HG02938 (cell line): ENCODE data around the gene ZFP91.

ENCODE experiments used
- ATAC-seq: cut with Tn5 transposase; IDR thresholded peaks from one replicate; pipeline ENCODE4 v1.9.1; 2021; ENCODE audit warnings: mild to moderate bottlenecking, moderate library complexity; ENCODE audit not compliant: unreplicated experiment

Gene ZFP91

DNA sequence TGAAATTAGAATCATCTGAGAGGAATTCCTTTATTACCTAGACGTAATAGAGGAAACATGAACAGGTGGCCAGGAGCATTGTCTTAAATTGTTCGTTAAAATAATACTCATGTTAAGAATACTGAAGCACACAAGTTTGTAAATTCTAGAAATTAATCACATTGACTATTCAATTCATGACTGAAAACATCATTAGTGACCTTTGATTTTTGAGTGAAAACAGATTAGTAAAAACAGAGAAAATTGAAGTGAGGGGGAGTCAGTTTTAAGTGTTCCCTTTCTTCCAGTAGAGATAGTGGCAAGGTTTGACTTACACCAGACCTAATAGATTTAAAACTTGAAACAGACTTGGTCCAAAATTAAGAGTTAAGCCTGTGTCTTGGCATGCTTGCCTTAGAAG lies 1.4 kb downstream of the ZFP91 start:
- no peak for ATAC-seq

DNA sequence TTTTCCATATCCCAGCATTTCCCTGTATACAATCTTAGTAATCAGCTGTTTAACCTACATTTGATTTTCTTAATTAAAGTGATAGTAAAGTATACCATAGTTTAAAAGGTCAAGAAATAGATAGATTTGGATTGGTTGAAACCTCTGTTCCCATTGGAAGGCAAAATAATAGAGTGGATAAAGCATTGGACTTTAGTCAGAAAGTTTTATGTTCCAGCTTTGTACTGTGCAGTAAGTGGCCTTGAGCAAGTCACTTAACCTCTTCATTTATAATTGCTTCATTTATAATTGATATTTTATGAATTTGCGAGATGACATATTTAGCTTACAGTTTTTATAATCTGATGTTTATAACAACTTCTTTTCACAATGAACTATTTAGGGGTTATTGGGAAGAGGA lies 3.6 kb downstream of the ZFP91 start:
- no peak for ATAC-seq

DNA sequence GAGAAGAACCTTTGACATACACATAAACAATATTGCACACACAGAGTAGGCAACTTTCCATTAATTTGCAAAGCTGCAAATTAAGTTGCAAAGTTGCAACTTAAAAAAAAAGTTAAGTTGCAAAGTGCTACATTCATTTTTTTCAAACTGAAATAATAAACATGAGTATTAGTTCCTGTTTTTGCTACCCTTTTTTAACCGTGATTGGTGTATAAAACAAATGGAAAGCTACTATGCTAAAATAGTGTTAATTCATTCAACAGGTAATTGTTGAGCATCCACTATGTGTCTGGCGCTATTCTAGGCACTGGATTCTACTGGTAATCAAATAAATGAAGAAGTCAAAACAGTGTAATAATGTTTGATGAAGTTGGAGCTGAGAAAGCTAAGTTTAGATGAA lies 8.1 kb downstream of the ZFP91 start:
- no peak for ATAC-seq

DNA sequence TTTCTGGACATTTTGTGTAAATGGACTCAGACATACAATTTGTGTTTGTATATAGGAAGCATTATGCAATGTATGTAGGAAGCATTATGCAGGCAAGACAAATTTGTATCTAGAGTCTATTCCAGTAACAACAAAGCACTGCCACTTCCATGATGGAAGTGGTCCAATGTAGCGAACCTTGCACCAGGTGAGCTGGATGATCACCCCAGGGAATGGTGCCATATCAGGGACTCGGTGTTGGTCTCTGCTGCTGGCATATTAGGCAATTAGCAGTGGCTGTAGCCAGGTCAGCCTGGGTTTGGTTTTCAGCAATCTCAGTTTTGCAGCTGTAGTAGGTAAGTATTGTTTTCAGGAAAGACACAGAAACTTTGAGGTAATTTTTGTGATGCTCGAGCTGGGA lies 12.8 kb downstream of the ZFP91 start:
- ATAC-seq, result no peak

DNA sequence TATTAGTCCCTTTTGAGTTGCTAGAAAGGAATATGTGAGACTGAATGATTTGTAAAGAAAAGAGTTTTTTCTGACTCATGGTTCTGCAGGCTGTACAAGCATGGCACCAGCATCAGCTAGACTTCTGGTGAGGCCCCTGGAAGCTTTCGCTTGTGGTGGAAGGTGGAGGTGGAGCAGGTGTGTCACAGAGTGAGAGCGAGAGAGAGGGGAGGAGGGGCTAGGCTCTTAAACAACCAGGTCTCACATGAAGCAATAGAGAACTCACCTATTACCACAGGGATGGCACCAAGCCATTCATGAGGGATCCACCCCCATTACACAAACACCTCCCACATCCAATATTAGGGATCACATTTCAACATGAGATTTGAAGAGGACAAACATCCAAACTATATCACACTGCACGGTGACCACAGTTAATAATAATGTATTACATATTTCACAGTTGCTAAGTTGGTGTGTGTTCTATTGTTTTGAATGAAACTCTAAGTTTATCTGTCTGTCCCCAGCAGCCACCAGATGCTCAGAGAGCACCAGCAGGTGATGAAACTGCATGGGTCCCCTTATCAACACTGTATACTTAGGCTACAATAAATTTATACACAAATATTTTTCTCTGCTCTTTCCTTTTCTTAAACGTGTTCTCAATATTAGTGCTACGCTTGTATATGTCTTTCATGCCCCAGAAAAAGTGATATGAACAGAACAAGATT lies 14.1 kb downstream of the ZFP91 start:
- no peak for ATAC-seq

DNA sequence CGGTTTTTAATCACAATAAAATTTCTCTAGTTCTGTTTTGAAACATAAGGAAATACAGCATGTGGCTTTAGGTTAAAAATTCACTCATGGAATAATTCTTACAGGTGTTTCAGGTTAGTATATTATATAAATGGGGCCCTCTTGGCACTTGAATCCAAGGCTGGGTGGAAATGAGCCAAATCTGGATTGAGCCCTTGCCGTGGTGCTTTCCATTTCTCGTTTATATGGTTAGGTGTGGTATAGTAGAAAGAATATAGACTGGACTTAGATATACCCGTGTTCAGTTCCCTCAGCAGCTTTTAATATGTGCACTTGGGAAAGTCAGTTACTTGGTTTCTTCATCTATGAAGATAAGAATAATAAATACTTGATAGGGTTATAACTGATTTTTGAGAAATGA lies 16.0 kb downstream of the ZFP91 start:
- ATAC-seq, result no peak

DNA sequence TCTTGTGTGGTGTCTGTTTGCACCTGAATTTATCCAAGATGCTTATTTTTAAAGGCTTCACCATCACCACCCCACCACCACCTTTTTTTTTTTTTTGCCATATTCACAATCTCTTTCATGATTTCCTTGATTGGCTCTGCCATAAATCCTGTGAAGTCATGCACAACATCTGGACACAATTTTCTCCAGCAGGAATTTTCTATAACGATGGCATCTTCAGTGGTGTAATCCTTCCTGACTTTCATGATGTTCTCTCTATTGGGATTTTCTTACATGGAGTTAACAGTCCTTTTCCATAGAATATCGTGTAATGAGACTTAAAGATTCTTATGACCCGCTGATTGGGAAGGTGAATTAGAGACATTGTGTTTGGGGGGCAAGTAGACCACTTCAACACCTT lies 17.8 kb downstream of the ZFP91 start:
- no peak for ATAC-seq

DNA sequence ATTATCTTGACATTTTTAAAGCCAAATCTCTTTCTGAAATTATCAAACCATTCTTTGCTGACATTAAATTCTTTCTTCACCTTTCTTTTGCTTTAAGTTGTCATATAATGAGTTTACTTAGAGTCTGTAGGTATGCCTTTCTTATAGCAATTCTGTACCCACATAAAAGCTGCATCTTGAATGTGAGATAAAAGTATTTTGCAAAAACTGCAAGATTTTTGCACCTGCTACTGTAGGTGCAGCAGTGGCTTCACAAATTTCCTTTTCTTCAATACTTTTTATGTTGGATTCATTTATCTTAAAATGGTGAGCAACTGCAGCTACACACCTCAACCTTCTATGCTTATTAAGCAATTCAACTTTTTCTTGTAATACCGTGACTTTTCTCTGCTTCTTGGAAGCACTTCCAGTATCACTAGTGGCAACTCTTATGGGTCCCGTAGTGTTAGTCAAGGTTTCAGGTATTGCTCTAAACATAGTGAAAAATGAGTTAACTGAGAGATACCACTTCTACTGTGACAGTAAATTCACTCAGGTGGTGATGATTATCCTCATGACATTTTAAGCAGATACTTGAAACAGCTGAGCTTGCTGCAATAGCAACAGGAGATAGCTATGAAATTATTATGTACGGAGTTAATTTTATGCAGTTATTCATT lies 18.8 kb downstream of the ZFP91 start:
- ATAC-seq, result no peak

DNA sequence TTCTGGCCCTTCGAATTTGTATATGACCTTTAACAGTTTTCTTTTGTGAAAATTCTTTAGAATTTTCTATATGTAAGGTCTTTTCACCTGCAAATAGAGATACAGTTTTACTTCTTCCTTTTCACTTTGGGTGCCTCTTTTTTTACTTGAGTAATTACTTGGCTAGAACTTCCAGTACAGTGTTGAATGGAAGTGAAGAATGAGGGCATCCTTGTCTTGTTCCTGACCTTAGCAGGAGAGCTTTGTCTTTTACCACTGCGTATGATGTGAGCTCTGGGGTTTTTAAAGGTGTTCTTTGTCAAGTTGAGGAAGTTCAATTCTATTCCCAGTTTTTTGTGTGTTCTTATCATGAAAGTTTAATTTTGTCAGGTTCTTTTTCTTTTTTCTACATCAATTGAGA lies 21.6 kb downstream of the ZFP91 start:
- ATAC-seq, result no peak

DNA sequence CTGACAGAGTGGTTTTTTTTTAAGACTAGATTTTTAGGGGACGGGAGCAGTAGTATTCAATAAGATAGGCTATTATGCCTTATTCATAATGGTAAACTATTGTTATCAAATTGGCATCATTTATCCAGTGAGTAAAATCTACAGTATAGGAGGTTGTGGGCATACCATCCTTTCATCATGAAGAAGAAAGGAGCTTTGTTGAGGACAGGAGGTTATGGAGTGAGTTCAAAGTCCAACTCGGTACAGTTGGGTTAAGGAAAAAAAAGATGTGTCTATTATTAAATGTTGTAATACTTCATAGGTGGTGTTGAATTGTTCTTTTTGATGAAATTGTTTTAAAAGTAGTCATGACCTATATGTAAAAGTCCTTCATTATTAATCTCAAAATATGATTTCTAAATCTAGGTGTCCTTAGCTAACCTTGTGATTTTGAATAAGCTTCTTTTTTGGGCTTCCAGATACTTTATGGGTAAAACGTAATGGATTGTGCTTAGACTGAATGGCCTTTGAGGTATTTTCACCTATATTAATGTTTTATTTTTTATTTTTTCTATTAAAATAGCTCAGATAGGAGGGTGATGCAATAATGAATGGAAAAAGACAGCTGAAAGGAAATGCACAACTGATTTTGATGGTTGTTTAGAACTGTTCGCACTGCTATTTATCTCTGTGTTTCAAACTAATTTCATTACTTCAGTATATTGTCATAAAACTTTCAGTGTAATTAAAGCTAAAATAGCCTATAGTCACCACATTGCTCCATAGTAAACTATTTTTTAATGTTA lies 28.3 kb downstream of the ZFP91 start:
- ATAC-seq, result no peak

DNA sequence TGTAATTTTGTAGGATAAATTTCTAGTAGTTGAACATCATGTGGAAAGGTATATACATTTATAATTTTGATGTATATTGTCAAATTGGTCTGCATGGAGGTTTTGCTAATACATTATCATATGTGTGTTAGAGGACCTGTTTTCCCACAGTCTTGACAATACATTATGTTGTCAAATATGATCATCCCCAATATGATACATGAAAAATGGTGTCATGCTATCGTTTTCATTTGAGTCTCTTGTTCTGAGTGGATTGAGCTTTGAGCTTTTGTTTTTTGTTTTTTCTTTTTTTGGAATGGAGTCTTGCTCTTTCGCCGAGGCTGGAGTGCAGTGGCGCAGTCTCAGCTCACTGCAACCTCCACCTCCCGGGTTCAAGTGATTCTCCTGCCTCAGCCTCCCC lies 29.5 kb downstream of the ZFP91 start:
- ATAC-seq, result no peak

DNA sequence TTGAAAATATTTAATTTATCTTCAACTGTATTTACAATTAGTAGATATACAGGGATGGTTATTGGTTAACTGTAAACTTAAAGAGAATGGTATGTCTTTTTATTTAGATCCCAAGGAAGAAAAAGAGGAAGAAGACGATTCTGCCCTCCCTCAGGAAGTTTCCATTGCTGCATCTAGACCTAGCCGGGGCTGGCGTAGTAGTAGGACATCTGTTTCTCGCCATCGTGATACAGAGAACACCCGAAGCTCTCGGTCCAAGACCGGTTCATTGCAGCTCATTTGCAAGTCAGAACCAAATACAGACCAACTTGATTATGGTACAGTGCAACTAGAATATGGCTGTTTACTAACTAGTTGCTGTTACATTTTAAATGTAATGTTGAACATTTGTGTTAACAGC lies 30.9 kb downstream of the ZFP91 start:
- no peak for ATAC-seq

DNA sequence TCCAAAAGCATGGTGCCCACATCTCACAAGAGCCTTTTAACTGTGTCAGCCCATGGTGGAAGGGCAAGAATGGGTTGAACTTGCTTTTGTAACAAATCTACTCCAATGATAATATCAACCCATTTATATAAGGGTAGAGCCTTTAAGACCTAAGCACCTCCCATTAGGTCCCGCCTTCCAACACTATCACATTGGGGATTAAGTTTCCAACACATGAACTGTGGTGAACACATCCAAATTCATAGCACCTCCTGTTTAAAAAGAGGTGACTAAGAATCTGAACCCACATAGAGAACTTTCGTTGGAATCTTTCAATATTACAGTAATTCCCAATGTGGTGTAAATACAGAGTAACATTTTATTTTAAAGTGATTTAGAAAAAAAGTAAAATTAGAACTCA lies 34.4 kb downstream of the ZFP91 start:
- ATAC-seq, result no peak

DNA sequence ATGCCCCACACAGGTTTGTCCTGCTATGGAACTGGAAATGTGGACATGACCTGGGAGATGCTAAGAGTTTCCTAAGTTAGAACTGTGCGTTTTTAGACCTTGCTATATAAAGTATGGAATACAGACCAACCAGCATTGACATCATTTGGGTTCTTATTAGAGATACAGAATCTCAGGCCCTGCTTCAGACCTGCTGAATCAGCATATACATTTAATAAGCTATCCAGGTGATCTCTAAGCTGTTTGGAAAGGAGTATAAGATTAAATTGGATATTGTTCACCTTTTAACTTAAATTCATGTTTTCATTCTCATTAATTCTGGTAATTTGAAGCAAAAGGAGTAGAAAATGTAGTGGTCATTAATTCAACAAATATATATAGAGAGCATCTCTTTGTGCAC lies 36.7 kb downstream of the ZFP91 start:
- no peak for ATAC-seq

DNA sequence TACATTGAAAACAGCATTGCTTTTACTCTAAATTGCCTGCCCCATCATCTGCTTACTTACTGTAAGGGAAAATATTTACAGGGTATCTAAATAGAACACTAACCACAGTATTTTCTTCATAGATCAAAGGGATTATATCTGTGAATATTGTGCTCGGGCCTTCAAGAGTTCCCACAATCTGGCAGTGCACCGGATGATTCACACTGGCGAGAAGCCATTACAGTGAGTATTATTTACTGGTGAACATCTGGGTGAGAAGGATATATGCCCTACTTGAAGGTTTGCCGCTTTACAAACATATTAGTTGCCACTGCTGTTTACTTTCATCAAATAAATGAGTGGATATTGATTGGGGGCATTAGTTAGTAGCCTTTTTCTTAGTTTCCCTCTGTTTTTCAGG lies 37.7 kb downstream of the ZFP91 start:
- no peak for ATAC-seq

DNA sequence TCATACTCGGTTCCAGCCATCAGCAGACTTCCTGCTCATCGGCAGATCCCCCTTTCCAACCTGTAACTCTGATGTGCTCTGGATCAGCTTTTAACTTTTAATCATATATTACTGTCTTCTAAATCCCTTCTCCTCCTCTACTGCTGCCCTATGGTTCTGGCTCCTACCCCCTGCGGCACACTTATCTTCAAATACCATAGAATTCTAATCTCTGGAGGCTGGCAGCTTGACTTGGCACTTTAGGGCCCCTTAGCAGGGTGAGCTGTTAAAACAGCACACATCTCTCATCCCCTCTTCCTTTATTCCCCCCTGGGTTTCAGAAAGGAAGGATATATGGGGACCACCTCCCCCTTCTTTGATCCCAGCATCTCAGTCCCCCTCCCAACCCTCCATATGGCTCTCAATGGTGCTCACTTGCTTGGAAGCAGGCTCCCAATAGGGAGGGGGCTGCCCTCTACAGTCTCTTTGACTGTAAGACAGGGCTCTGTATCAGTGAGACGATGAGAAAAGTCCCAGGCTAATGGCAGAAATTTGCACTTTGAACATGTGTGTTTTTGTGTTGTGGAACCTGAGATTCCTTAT lies 39.2 kb downstream of the ZFP91 start:
- ATAC-seq, result no peak

DNA sequence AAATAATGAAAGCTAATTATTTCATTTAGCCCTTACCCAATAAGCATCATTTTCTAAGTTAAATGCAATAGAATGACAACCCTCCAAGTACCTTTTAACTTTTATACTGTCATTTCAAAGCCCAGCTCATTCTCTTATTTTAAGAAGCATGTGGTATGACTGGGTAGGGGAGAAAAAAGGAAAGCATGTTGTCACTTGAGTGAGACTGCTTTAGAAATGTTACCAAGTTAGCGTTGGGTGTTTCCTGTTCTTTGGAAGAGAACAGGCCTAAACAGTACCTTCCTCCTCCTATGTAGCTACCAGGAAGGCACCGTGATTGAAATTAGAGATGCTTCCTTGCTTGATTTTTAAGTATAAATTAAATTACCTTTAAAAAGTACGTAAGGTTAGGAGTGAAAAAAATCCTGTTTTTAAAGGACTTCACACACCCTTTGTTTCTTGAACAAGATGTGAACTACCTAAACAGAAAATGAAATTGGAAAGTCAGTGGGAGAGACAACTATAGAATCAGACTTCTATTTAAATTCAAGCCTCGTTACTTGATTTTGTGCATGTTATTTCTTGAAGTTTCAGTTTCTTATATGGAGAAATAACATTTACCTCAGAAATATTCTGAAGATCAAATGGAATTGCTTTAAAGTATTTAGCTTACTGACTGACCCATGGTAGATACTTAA lies 42.9 kb downstream of the ZFP91 start:
- no peak for ATAC-seq

DNA sequence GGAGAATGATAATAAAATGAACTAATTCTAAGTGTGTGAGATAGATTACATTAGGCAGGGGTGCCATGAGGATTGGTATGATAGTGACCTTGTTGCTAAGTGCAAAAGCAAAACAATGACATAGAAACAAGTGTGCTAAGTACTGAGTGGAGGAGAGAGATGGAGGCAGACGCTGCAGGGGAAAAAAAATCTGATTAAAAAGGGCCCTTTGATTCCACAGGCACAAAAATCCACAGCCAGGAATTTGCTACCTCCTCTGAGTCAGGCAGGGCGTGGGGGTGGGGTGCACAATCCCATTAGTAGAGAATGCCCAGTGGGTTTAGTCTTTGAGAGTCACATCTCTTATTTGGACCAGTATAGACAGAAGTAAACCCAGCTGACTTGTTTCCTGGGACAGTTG lies 43.5 kb downstream of the ZFP91 start, which contains the start of gene CNTF:
Gene CNTF, plus strand, starts transcription at position 322 of the 400 bp plus-strand sequence. CDS start 88 bp downstream, outside the sequence.
- no peak for ATAC-seq

DNA sequence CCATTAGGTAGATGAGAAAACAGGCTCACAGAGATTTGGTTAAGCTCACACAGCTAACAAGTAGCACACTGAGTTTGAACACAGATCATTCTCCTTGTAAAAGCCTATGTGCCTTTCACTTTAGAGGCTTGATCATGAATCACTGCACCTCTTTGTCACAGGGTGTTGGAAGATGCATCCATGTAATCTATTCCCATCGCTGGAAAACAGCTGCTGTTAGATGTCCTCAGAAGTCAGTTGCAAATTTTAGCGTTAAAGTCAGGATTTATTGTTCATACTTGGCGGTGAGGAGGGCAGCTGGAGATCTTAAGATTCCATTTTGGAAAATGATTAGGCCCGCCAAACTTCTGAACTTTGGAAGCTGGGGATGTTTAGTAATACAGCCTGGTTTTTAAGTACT lies 46.2 kb downstream of the ZFP91 start:
- no peak for ATAC-seq

DNA sequence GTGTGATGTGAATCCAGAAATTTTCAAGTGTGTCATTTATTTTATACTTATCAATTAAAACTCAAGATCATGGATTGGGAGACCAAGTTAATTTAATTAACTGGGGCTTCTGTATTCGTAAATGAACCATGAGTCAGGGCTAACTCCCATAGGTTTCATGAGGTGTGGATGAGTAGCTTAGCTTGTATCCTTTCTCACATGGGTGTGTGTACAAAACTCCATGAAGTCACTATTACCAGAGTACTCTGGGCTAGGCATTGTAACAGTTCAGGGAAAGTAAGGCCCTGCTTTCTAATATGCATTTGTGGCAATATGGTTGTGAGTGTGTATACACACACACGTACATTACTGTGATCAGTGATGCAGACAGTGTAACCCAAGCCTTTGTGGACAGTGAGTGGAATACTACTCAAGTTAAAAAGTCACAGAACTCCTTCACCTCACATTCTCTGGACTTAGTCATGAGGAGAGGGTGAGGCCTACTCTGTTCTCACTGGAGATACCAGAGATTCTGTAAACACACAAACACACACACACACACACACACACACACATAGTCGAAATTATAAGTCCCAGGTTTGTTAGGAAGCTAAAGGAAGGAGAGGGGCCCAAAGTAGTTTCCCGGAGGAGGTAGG lies 47.1 kb downstream of the ZFP91 start:
- no peak for ATAC-seq
